ENCODE results near the gene PHACTR3.

The PHACTR3 gene

DNA sequence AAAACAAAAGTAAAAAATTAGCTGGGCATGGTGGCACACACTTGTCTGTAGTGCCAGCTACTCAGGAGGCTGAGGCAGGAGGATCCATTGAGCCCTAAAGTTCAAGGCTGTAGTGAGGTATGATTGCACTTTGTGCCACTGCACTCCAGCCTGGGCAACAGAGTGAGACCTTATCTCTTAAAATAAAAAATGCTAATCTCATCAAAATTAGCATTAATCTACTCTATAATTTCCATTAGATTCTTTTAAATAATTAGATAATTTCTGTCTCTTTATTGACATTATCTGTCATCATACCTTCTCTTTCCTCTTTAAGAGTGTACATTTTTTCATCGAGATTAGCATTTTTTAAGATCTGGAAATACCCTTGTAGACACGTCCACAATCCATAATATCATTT lies 48.0 kb downstream of the PHACTR3 start:
- DNase-seq = no peak

DNA sequence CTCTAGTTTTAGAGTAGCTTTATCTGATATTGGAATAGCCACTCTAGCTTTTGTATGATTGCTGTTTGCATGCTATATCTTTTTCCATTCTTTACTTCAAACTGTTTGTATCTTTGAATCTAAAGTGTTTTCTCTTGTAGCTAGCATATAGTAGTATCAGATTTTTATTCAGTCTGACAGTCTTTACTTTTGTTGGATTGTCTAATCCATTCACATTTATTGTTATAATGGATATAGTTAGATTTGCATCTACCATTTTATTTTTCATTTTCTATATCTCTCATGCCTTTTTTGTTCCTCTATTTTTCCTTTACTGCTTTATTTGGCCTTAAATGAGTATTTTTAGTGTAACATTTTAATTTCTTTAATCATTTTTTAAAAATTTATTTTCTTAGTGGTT lies 52.1 kb downstream of the PHACTR3 start:
- DNase-seq = no peak

- no peak for DNase-seq
Observed at GRCh38 chr20:59657459-59658046, 53.2 kb downstream of the PHACTR3 start.

- no peak for DNase-seq
Observed at GRCh38 chr20:59660471-59660870, 56.1 kb downstream of the PHACTR3 start.

DNA sequence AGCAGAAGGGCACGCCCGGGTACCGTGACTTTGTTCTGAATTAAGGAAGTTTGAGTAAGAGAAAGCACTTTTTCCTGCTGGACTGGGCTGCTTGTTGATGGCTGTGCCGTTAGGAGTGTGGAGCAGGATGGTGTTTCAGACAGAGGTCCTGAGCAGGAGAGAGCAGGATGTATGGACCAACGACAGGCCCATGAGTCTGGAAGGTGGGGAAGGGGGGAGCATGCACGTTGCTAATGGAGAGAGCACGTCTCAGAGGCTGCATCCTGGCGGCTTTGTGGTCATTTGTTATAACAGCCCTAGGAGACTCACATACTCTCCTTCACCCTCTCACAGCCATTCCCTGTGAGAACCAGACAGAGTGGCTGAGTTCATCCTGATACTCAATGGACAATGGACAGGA lies 56.8 kb downstream of the PHACTR3 start:
- DNase-seq = no peak

DNA sequence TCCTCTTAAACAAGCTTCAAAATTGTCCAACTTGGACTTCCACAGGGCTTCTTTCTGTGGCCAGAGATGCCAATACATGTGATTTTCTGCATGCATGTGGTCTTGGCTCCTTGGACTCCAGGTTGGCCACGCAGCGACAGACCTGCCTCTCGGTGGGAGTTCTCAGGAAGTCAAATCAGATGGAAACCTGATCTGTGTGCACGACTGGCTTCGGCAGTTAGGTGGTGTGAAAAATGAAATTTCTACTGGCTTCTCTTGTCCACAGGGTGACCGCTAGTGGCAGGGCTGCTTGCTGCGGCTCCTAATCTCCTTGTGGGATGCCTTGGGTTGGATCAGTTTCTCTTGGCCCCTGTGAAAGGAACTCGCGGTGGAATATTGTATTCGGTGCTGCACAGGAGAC lies 57.3 kb downstream of the PHACTR3 start:
- no peak for DNase-seq

DNA sequence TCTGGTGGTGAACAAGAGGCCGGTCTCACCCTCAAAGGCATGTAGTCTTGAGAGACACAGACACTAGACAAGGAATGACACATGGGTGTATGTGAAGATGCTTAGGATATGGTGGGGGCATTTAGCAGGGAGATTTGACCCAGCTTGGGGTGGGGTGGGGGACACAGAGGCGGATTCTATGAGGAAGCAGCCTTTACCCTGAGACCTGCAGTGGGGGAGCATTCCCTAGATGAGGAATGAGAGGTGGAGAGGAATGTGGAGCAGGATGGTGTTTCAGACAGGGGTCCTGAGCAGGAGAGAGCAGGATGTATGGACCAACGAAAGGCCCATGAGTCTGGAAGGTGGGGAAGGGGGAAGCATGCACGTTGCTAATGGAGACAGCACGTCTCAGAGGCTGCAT lies 57.8 kb downstream of the PHACTR3 start:
- no peak for DNase-seq

GRCh38 chr20:59662856-59663512 lies 58.6 kb downstream of the PHACTR3 start:
- DNase-seq = peak; percentile 33

DNA sequence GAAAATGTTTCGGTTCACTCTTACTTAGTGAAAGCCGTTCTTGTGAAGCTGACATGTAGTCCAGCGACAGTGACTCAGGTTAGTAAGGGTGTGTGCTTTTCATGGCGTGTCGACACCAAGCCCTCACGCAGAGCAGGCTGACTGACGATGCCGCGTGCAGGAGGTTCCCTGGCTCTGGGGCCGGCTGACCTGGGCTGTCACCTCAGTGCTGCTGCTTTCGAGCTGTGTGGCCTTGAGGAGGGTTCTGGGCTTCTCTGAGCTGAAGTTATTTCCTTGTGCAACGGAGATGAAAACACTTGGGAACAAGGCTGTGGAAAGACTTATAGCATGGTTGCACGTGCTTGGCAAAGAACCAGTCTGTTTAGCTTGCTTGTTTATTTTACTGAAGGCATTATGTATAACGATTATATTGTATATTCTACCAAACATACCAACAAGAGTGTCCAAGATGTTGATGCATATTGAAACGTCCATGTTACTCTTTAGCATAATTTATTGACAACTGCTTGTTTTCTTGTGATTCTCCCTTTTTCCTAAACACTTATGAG lies 59.2 kb downstream of the PHACTR3 start:
- DNase-seq = peak; percentile 28

- DNase-seq = peak; percentile 97
Observed at GRCh38 chr20:59664421-59664941, 60.1 kb downstream of the PHACTR3 start.

GRCh38 chr20:59665656-59666555 lies 61.6 kb downstream of the PHACTR3 start:
- no peak for DNase-seq

DNA sequence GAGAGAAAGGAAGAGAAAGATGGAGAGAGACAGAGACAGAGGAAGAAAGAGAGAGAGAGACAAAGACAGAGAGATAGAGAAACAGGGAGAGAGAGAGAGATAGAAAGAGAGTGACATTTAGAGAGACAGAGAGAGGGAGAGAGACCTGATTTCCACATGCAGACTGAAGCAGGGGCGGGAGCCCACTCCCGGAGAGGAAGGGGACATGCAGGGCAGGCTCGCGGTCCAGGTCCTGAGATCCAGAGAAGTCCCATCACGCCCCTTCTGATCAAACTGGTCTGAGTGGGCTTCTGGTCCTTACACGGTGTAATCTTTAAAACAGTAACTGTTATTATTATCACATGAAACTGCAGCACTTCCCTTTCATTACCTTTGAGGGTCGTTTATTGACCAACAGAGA lies 62.2 kb downstream of the PHACTR3 start:
- DNase-seq = no peak

- DNase-seq = no peak
Observed at GRCh38 chr20:59667131-59667530, 62.8 kb downstream of the PHACTR3 start.

- no peak for DNase-seq
Observed at GRCh38 chr20:59667981-59668515, 63.7 kb downstream of the PHACTR3 start.

DNA sequence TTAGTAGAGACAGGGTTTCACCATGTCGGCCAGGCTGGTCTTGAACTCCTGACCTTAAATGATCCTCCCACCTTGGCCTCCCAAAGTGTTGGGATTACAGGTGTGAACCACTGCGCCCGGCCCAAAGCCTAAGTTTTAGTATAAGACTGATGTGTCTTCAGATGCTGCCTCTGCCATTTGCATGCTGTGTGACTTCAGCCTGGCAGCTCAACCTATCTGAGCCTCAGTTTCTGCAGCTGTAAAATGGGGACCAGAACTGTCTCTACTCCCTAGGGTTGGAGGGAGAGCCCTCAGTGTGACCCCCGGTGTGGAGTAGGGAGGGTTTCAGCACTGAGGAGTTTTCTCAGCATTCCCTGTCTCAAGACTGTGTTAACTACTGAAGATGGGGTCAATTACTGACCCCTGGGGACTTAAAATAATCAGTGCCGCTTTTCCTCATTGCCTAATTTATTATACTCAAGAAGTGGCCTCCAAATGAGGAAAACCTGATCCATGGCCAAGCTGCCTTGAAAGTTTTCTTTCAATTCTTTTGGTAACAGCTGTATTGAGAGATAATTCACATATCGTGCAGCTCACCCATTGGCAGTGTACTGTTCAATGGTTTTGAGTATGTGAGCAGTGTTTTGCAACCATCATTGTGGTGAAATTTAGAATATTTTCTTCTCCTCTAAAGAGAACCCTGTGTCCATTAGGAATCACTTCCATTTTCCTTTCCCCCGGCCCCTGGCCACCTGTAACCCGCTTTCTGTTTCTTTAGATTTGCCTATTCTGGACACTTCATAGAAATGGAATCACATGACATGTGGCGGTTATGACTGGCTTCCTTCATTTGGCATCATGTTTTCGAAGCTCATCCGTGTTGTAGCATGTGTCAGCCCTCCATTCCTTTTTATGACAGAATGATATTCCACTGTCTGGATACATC lies 64.8 kb downstream of the PHACTR3 start:
- DNase-seq = no peak

DNA sequence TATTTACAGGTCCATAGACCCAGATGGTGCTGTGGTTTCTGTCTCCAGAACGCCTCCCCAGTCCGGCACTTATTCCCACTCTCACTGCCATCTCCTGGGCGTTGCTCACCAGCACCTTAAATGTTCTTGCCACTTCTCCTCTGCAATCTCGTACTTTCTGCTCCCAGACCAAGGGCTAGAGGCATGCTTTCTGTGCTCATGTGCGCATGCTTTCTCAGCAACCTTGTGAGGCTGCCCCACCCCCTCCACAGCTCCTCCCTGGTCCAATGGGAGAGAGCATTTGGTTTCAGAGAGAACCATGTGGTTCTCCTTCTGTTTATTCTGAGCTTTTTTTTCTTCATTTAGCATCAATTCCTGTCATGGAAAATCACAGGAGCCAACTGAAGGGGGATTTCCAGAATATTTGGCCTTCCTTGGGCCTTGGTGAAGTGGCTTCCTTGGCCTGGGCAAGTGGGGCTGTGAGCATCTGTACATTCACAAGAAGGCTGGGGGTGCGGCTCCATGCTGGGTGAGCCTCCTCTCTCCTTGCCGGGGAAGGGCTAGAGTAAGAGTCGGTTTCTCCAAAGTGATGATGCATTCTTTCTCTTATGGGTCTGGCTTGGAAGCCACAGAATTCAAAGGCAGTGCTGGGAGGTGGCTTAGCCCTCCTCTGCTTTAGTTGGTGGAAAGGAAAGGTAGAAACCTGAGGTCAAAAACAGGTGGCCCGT lies 66.6 kb downstream of the PHACTR3 start:
- DNase-seq = peak; percentile 19

DNA sequence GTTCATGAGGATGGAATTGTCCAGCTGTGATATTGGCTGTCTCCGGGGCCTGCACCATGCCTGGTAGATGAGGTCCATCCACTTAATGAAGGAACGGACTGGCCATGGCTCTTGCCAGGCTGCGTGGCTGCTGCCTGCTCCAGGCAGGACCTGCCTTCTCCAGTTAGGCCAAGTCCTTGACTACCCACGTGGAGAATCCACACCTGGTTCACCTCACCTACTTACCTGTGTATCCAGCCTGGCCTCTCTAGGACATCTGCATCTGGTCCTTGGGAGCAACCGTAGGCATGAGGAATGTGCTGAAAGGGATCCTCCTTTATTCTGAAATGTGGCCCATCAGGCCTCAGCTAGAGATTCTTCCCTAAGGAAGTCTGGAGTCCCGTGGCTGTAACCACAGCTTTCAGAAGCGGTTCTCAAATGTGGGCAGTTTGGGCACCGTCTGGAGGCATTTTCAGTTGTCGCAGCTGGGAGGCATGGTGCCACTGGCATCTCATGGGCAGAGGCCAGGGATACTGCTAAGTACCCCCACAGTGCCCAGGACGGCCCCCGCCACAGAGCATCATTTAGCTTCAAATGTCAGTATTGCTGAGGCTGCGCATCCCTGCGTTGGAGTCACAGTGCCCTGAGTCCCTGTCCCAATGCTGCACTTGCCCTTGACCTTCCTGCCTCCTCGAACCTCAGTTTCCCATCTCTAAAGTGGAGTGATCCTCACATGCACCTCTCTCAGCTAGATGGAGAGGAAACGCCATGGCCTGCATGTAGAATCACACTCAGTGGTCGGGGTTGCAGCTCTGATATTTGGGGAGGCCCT lies 67.5 kb downstream of the PHACTR3 start:
- DNase-seq = no peak

- no peak for DNase-seq
Observed at GRCh38 chr20:59672576-59672975, 68.2 kb downstream of the PHACTR3 start.

DNA sequence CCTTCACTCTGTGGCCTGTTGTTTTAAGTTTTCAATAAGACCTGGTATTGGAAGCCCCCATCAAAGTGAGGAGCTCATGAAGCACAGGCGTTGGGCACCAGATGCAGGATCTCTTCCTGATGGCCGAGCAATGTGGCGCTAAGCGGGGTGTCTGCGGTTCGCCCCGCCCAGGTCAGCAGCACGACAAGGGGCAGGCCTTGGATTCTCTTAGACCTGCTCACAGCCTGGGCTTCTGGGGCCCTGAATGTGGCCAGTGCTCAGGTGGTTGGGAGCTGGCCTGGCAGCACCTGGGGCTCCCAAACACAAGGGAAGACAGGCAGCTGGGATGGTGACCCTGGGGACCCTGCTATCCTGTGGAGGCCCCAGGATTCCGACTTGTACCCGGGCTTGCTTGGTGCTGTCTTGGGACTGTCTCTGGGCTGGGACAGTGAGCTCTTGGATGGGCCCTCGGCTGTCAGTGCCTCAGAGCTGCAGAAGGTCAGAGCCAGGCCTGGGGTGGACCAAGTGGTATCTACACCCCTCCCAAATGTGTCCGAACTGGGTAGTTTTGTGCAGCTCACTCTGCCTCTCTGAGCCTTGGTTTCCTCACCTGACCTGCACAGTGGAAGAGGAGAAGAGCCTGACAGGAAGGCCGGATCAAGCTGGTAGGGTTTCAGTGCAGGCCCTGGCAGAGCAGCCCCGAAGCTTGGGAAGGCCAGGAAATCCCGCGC lies 69.1 kb downstream of the PHACTR3 start:
- no peak for DNase-seq

DNA sequence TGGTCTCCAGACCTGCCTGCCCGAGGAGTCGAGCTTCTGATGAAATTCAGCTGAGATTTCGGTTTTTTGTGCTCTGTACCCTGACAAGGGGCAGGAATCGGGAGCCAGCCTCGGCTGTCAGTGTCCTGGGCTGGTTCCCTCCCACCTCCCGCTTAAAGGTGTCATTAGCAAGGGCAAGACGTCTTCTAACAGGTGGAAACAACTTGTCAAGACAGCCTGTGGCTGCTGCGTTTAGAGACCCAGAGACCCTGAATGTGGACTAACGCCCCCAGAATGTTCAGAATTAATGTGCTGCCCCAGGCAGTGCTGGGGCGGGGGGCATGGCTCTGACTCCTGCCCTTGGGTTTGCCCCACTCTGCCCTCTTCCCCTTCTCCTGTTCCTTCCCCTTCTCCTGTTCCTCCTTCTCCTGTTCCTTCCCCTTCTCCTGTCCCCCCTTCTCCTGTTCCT lies 69.7 kb downstream of the PHACTR3 start:
- no peak for DNase-seq
